ENCODE results near the gene MXI1.
"Not testable (repeated sequence)": the region's sequence is repeated elsewhere in the genome, so short reads cannot be mapped to it uniquely, and the experiment has no call there.

DNA sequence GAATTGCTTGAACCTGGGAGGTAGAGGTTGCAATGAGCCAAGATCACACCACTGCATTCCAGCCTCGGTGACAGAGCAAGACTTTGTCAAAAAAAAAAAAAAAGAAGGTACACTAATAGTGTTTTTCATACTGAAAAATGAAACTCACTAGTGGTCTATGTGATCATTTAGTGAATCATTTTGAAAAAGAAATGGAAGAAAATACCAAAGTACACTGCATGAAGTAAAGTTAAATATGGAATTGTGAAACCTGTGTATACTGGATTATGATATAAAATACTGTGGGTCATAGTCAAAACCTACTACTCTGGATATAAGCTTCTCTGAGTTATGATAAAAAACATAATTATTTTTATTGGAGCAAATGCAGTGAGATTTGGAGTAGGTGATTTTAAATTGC lies 42.1 kb downstream of the MXI1 start:
- not testable (repeated sequence) for TF ChIP-seq EZH2 (IDR thresholded peaks at IDR 0.05)
- TF ChIP-seq, protein P1, sequence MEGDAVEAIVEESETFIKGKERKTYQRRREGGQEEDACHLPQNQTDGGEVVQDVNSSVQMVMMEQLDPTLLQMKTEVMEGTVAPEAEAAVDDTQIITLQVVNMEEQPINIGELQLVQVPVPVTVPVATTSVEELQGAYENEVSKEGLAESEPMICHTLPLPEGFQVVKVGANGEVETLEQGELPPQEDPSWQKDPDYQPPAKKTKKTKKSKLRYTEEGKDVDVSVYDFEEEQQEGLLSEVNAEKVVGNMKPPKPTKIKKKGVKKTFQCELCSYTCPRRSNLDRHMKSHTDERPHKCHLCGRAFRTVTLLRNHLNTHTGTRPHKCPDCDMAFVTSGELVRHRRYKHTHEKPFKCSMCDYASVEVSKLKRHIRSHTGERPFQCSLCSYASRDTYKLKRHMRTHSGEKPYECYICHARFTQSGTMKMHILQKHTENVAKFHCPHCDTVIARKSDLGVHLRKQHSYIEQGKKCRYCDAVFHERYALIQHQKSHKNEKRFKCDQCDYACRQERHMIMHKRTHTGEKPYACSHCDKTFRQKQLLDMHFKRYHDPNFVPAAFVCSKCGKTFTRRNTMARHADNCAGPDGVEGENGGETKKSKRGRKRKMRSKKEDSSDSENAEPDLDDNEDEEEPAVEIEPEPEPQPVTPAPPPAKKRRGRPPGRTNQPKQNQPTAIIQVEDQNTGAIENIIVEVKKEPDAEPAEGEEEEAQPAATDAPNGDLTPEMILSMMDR (IDR thresholded peaks at IDR 0.05), result not testable (repeated sequence)
